ENCODE results near the gene AP5Z1. TPM values are rescaled to one million over a fixed set of nuclear protein-coding genes. Genes with fewer than 3 reads are reported as not detected.

Gene AP5Z1
- polyA plus RNA-seq, 1 donor = 33.4 TPM

- H3K27me3 ChIP-seq (ENCODE audit: control insufficient read depth, insufficient read depth, low read length) = no peaks in the 10 kb centered on the region
- no peak overlapping the region for H3K27ac ChIP-seq (ENCODE audit: low read length)
- no CpG with 5 or more reads among the region's 36 CpGs for WGBS (ENCODE audit: insufficient coverage, low lambda C conversion rate)
- peaks cover 3% of the 10 kb centered on the region for H3K9me3 ChIP-seq (ENCODE audit: control insufficient read depth, low read depth, low read length)
- no peaks in the 10 kb centered on the region for H3K4me1 ChIP-seq (ENCODE audit: control insufficient read depth, insufficient read depth, low read length)
- H3K36me3 ChIP-seq (ENCODE audit: control insufficient read depth, insufficient read depth, low read length) = no peaks in the 10 kb centered on the region
- no peak for DNase-seq
- no peak overlapping the region for H3K4me3 ChIP-seq (ENCODE audit: low read length)
These were observed 58.5 kb downstream of the AP5Z1 start for GRCh38 chr7:4833691-4834600.

GRCh38 chr7:4834601-4835397, 59.4 kb downstream of the AP5Z1 start:
- no peaks in the 10 kb centered on the region for H3K4me1 ChIP-seq (ENCODE audit: control insufficient read depth, insufficient read depth, low read length)
- WGBS (ENCODE audit: insufficient coverage, low lambda C conversion rate) = no CpG with 5 or more reads among the region's 60 CpGs
- no peaks in the 10 kb centered on the region for H3K9me3 ChIP-seq (ENCODE audit: control insufficient read depth, low read depth, low read length)
- no peak overlapping the region for H3K4me3 ChIP-seq (ENCODE audit: low read length)
- H3K27me3 ChIP-seq (ENCODE audit: control insufficient read depth, insufficient read depth, low read length) = no peaks in the 10 kb centered on the region
- no peak for DNase-seq
- no peak overlapping the region for H3K27ac ChIP-seq (ENCODE audit: low read length)
- no peaks in the 10 kb centered on the region for H3K36me3 ChIP-seq (ENCODE audit: control insufficient read depth, insufficient read depth, low read length)

GRCh38 chr7:4835398-4836205, 60.2 kb downstream of the AP5Z1 start:
- no peaks in the 10 kb centered on the region for H3K27me3 ChIP-seq (ENCODE audit: control insufficient read depth, insufficient read depth, low read length)
- no CpG with 5 or more reads among the region's 28 CpGs for WGBS (ENCODE audit: insufficient coverage, low lambda C conversion rate)
- no peak for DNase-seq

GRCh38 chr7:4836206-4836661, 60.8 kb downstream of the AP5Z1 start:
- Histone ChIP-seq H3K27ac (ENCODE audit: low read length) (no peak overlapping the region), H3K4me1 (ENCODE audit: control insufficient read depth, insufficient read depth, low read length) (no peaks in the 10 kb centered on the region), H3K36me3 (ENCODE audit: control insufficient read depth, insufficient read depth, low read length) (no peaks in the 10 kb centered on the region), H3K27me3 (ENCODE audit: control insufficient read depth, insufficient read depth, low read length) (no peaks in the 10 kb centered on the region), H3K4me3 (ENCODE audit: low read length) (no peak overlapping the region), H3K9me3 (ENCODE audit: control insufficient read depth, low read depth, low read length) (no peaks in the 10 kb centered on the region)
- DNase-seq = no peak
- no CpG with 5 or more reads among the region's 30 CpGs for WGBS (ENCODE audit: insufficient coverage, low lambda C conversion rate)

More at GRCh38 chr7:4835398-4836205, 60.2 kb downstream of the AP5Z1 start:
- no peak overlapping the region for H3K4me3 ChIP-seq (ENCODE audit: low read length)
- H3K27ac ChIP-seq (ENCODE audit: low read length) = no peak overlapping the region
- H3K4me1 ChIP-seq (ENCODE audit: control insufficient read depth, insufficient read depth, low read length) = no peaks in the 10 kb centered on the region
- H3K36me3 ChIP-seq (ENCODE audit: control insufficient read depth, insufficient read depth, low read length) = no peaks in the 10 kb centered on the region
- no peaks in the 10 kb centered on the region for H3K9me3 ChIP-seq (ENCODE audit: control insufficient read depth, low read depth, low read length)

GRCh38 chr7:4837041-4837802, 61.8 kb downstream of the AP5Z1 start:
- Histone ChIP-seq H3K4me1 (ENCODE audit: control insufficient read depth, insufficient read depth, low read length) (no peaks in the 10 kb centered on the region), H3K36me3 (ENCODE audit: control insufficient read depth, insufficient read depth, low read length) (no peaks in the 10 kb centered on the region), H3K27ac (ENCODE audit: low read length) (no peak overlapping the region), H3K4me3 (ENCODE audit: low read length) (no peak overlapping the region), H3K9me3 (ENCODE audit: control insufficient read depth, low read depth, low read length) (no peaks in the 10 kb centered on the region), H3K27me3 (ENCODE audit: control insufficient read depth, insufficient read depth, low read length) (no peaks in the 10 kb centered on the region)
- no CpG with 5 or more reads among the region's 22 CpGs for WGBS (ENCODE audit: insufficient coverage, low lambda C conversion rate)
- no peak for DNase-seq

GRCh38 chr7:4837803-4838625, 62.6 kb downstream of the AP5Z1 start:
- Histone ChIP-seq H3K4me3 (ENCODE audit: low read length) (no peak overlapping the region), H3K9me3 (ENCODE audit: control insufficient read depth, low read depth, low read length) (no peaks in the 10 kb centered on the region), H3K27ac (ENCODE audit: low read length) (no peak overlapping the region), H3K4me1 (ENCODE audit: control insufficient read depth, insufficient read depth, low read length) (no peaks in the 10 kb centered on the region), H3K36me3 (ENCODE audit: control insufficient read depth, insufficient read depth, low read length) (no peaks in the 10 kb centered on the region), H3K27me3 (ENCODE audit: control insufficient read depth, insufficient read depth, low read length) (no peaks in the 10 kb centered on the region)
- DNase-seq = no peak
- WGBS (ENCODE audit: insufficient coverage, low lambda C conversion rate) = no CpG with 5 or more reads among the region's 30 CpGs

- Histone ChIP-seq H3K4me1 (ENCODE audit: control insufficient read depth, insufficient read depth, low read length) (no peaks in the 10 kb centered on the region), H3K27me3 (ENCODE audit: control insufficient read depth, insufficient read depth, low read length) (no peaks in the 10 kb centered on the region), H3K9me3 (ENCODE audit: control insufficient read depth, low read depth, low read length) (no peaks in the 10 kb centered on the region), H3K36me3 (ENCODE audit: control insufficient read depth, insufficient read depth, low read length) (no peaks in the 10 kb centered on the region), H3K4me3 (ENCODE audit: low read length) (no peak overlapping the region), H3K27ac (ENCODE audit: low read length) (no peak overlapping the region)
- DNase-seq = no peak
- WGBS (ENCODE audit: insufficient coverage, low lambda C conversion rate) = 90% methylated on average over 2 of the region's 21 CpGs
These were observed 63.4 kb downstream of the AP5Z1 start for GRCh38 chr7:4838626-4839334.

- no peak overlapping the region for H3K27ac ChIP-seq (ENCODE audit: low read length)
- no peaks in the 10 kb centered on the region for H3K9me3 ChIP-seq (ENCODE audit: control insufficient read depth, low read depth, low read length)
- no peaks in the 10 kb centered on the region for H3K36me3 ChIP-seq (ENCODE audit: control insufficient read depth, insufficient read depth, low read length)
- no peak overlapping the region for H3K4me3 ChIP-seq (ENCODE audit: low read length)
- WGBS (ENCODE audit: insufficient coverage, low lambda C conversion rate) = no CpG with 5 or more reads among the region's 16 CpGs
- no peak for DNase-seq
- no peaks in the 10 kb centered on the region for H3K27me3 ChIP-seq (ENCODE audit: control insufficient read depth, insufficient read depth, low read length)
- H3K4me1 ChIP-seq (ENCODE audit: control insufficient read depth, insufficient read depth, low read length) = no peaks in the 10 kb centered on the region
These were observed 64.7 kb downstream of the AP5Z1 start for GRCh38 chr7:4840079-4840501.

All from large intestine (tissue), 3 donors.